NCI-H446 (cell line): Measurements from ENCODE around the gene ATP7A.
A peak's percentile ranks its signal among the peaks of the same experiment; 100 is the strongest.

ENCODE experiments used
- DNase-seq, 2 experiments: peaks; one replicate each; lab custom pipeline; 2025; lab: John Stamatoyannopoulos, UW

The ATP7A gene

DNA sequence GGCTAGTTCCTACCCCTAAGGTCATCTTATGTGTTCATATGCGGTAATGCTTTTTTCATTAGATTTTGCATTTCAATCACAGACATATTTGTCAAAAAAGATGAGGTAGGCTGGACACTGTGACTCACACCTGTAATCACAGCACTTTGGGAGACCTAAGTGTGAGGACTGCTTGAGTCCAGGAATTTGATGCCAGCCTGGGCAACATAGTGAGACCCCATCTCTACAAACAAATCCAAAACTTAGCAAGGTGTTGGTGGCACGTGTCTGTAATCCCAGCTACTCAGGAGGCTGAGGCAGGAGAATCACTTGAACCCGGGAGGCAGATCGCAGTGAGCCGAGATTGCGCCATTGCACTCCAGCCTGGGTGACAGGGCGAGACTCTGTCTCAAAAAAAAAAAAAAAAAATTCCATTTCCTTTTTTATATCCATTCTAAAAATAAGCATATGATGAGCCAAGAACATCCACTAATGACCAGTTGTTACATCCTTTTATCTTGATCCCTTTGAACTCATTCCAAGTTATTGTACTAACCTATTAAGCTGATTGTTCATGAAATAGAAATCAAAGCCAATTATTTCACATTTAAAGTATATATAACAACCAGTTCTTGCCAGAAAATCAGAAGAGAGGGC lies 35.5 kb downstream of the ATP7A start:
- no peak for DNase-seq

DNA sequence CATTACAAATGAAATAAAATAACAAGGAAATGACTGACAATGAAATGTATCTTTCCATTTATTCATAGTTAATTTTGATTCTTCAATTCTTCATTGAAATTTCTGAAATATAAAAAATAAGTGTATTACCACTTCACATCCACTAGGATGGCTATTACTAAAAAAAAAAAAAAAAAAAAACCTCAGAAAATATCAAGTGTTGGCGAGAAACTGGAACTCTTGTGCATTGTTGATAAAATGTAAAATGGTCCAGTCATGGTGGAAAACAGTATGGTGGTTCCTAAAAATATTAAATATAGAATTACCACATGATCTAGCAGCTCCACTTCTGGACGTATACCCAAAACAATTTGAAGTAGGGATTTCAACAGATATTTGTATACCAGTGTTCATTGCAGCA lies 36.1 kb downstream of the ATP7A start:
- no peak for DNase-seq

DNA sequence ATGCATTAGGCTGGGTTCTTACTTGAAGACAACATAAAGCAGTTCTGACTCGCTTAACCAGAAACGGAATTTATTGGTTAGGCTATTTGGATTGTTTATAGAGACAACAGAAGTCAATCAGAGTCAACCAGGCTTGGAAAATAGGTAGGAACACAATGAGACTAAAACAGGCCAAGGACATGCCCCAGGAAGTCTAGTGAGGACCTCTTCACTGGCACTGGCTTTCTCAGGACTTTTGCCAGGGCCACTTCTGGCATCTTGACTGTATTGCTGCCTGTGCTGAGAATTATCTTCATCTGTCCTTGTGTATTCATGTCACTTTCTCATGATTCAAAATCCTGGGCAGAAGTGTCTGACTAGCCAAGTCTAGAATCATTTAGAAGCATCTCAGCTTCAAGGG lies 39.3 kb downstream of the ATP7A start:
- peak; percentile 1 to 5 for DNase-seq

DNA sequence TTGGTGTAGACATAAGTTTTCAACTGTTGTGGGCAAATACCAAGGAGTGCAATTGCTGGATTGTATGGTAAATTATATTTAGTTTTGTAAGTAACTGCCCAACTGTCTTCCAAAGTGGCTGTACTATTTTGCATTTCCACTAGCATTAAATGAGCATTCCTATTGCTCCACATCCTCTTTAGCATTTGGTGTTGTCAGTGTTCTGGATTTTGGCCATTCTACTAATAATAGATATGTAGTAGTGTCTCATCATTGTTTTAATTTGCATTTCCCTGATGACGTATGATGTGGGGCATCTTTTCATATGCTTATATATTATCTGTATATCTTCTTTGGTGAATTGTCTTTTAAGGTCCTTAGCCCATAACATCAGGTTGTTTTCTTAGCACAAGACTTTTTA lies 41.7 kb downstream of the ATP7A start:
- no peak for DNase-seq

DNA sequence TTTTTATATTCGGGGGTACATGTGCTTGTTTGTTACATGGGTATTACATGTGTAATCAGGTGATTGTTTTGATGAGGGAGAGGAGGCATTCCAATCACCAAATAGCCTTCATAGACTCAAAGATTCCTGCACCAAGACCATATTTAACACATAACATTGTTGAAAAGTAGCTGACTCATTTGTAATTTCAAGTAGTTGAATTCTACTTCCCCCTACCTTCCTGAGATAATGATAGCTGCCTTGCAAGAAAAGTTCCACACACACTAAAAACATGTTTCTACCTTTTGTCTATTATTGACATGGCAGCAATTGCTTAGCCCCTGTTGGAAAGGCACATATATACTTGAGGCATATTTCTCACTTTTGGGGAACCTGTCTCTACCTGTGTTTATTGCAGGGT lies 42.8 kb downstream of the ATP7A start:
- DNase-seq: no peak

DNA sequence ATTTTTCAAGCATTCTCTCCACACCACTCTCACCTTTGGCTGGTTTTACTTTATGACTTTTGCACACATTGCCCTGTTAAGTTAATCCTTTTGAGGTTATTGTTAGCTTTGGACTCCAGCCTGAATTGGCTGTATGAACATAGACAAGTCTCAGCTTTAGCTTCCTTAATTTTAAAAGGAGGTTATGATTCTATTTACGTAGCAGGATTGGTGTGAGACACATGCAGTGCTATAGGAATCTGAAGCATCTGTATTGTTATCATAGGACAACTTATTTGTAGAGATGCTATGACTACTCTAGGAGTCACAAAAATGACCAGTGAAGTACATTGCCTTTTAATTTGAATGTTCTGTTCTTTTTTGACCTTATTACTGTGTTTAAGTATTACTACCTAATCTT lies 43.2 kb downstream of the ATP7A start:
- no peak for DNase-seq

DNA sequence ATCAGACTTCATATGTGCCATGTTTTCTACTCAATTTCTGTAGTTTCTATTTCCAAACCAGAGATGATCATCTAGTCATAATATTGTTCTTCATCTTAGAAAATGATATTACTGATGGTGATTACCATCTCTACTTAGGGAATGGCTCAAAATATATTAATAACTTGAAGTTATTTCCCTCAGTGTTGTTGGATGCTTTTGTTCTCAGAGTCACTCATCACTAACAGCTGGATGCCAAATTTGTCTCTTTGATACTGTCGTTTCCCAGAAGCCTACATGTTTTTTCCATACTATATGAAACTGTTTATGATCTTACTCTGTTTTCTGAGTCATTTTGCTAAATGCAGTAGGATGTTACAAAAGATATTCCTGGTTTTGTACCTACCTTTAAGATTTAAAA lies 50.1 kb downstream of the ATP7A start:
- no peak for DNase-seq

DNA sequence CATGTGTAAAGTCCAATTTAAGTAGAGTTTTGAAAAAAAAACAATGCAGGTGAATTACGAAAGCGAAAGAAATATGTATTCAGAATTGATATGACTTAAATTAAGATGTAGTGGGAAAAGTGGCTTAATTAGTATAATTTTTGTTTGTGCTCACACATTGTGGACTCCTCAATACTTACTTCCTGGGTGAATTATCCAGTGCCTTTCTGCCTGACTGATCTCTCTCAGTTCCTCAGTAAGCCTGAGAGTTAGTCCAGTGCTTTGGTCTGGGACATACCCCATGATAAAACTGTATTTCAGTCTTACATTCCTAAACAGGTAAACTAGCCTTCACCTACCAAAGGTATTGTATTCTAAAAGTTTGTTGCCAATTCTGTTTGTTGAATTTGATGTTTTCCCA lies 50.6 kb downstream of the ATP7A start:
- no peak for DNase-seq

DNA sequence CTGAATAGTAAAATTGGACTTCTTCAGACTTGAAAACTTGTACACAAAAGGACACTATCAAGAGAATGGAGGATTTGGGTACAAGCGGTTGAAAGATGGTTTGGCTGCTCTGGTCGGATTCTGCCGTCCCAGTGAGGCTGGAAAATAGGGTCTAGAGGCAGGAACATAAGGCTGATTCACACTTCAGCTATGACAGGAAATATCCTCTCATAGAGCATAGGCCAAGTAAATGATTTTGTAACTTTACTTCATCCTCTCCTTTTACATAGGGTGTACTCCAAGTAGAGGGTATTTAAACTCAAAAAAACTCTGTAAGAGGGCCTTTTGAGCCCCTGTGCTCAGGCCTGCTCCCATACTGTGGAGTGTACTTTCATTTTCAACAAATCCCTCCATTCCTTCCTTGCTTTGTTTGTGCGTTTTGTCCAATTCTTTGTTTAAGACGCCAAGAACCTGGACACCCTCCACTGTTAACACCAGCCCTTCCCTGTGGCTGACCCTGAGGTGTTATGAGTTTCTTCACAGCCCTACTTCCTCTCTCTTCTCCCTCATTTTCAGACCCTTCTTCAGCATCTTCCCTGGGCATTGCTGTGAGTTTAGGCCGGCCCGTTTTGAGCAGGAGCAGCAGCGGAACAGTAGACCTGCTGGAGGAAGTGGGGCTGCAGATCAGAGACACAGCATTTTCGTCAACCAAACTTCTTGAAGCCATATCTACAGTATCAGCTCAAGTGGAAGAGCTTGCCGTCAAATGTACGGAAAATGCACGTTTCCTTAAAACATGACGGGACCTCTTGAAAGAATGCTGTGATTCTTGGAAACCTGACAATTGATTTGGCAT lies 51.8 kb downstream of the ATP7A start:
- DNase-seq: no peak

DNA sequence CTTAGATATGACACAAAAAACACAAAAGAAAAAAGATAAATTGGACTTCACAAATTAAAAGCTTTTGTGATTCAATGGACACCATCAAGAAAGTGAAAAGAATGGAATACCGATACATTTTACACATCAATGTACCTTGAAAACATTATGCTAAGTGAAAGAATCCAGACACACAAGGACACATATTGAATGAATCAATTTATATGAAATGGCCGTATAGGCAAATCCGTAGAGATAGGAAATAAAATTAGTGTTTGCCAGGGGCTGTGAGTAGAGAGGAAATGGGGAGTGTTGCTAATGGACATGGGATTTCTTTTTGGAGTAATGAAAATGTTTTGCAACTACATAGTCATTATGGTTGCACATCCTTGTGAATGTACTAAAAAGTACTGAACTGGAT lies 55.9 kb downstream of the ATP7A start:
- no peak for DNase-seq

DNA sequence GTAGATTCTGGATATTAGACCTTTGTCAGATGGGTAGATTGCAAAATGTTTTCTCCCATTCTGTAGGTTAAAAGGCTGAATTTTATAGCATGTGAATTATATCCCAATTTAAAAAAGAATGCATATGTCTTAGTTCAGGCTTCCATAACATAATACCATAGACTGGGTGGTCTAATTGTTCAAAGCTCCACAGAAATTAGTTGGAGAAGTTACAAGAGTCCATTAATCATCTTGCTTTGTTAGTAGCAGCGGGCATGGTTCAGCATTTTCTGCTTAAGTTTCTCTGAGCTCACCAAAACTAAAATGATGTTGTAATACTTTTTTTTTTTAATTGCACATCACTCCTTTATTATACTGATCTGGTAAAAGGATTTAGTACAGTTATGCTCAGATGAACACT lies 57.1 kb downstream of the ATP7A start:
- DNase-seq: no peak

DNA sequence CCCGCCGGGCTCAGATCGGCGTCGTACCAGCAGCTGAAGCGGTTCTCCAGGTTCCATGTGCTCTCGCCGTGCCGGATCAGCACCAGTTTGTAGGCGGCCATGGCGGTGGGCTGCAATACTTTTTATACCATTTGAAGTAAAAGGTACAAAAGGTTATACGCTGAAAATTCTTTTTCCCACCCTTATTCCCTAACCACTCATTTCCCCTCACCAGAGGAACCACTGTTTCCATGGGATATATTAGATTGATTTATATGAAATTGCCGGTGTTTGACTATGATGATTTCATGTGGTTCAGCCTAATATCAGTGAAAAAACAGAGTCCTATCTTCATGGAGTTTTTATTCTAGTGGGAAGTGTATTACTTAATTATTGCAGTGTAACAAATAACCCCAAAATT lies 59.0 kb downstream of the ATP7A start, which contains the start of gene PGAM4:
Gene PGAM4 (minus strand): TSS at position 101 of the 400 bp plus-strand sequence. CDS start 0 bp downstream, at position 101.
- DNase-seq: no peak

DNA sequence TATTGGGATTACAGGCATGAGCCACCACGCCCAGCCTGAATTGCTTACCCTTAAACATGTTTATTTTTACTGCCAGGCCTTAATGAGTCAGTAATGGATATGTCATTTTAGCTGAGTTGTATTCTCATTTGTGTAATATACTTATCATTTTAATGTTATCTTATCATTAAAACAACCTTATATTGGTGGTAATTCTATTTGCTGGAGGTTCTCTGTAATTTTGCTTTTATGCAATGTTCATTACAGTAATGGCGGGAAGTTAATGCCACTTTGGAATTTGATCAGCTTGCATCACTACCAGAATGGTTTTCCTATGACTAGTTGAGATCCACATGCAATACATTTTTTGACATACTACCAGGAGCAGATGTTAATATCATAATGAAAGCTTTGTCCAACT lies 65.3 kb downstream of the ATP7A start:
- DNase-seq: no peak

DNA sequence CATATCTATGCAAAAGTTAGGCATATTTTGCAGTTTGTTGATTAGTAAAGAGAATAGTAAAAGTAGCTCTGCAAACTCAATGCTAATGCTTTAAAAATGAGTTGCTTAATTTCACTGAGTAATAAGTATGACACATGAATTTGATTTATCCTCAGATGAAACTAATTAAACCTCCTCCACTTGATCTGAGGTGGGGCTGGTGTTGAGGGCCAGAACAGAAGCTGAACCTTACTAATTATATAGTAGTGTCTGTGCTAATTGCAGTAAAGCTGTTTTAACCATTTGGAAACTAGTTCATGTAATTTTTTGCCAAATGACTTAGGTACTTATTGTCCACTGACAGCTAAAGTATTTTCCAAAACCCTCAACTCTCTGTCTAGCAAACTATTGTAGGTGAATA lies 66.6 kb downstream of the ATP7A start:
- DNase-seq: no peak

DNA sequence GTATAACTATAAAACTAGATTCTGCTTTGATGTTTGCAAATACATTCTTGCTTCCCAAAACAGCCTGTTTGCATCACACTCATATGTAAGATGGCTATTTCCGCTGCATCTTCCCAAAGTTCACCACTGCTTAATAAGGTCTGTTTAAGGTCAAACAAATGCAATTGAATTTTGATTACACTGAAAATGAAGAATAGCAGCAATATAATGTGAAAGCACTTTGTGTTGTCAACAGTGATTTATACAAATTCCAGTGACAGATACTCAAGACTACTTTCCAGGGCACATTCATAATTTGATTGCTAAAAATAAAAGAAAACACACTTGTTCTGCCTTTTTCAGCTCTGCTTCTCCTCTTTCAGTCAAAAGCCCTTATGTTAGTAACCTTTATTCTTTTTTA lies 67.0 kb downstream of the ATP7A start:
- DNase-seq: no peak

DNA sequence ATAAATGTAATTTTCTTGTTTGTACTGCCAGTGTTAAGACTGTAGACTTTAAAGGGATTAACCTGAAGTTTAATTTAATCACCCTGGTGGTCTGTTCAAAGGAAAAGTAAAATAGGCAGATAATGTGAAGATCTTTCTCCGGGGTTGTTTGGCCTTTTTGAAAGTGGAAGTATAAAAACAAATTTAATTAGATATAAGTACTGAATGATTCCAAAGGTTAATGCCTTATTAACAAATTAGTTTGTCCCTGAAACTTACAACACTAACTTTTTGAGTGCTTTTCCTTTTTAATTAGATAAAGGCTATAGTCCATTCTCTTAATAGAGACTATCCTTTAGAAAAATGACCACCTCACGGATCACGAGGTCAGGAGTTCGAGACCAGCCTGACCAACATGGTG lies 69.4 kb downstream of the ATP7A start:
- no peak for DNase-seq

DNA sequence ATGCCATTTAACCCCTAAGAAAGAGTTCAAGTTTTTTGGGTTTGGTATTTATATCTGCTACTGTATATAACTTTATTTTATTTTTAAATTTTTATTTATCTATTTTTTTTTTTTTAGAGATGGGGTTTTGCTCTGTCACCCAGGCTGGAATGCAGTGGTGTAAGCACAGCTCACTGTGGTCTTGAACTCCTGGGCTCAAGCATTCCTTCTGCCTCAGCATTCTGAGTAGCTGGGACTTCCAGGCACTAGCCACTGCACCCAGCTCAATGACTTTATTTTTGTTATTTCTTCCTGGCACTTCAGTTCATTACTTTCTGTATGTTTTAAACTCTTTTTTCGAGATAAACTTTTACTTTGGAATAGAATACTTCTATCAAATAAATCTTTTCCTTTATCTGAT lies 101.4 kb downstream of the ATP7A start:
- DNase-seq: no peak

DNA sequence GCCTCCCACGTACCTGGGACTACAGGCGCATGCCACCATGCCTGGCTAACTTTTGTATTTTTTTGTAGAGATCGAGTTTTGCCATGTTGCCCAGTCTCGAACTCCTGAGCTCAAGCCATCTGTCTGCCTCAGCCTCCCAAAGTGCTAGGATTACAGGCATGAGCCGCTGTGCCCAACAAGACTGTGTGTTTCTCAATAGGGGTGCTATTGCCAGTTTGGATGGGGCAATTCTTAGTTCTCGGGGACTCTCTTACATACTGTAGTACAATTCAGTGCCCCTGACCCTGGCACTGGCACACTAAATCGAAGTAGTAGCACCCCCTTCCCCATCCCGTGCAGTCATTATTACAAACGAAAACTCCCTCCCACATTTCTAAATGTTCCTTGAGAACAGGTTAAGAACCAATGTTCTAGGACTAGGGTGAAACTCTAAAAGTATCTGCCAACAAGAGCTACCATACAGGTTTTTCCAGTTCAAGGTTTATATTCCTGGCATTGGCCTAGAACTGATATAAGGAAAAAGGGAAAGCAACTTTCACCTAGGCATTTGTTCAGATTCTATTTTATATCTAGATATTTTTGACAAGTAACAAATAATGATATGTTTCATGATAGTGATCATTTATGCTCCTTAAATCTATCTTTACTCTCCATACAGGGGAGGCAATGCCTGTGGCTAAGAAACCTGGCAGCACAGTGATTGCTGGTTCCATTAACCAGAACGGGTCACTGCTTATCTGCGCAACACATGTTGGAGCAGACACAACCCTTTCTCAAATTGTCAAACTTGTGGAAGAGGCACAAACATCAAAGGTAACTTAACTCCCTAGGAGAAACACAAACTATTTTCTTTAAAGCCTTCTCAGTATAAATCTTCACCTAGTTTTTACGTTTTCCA lies 109.3 kb downstream of the ATP7A start:
- DNase-seq: no peak

DNA sequence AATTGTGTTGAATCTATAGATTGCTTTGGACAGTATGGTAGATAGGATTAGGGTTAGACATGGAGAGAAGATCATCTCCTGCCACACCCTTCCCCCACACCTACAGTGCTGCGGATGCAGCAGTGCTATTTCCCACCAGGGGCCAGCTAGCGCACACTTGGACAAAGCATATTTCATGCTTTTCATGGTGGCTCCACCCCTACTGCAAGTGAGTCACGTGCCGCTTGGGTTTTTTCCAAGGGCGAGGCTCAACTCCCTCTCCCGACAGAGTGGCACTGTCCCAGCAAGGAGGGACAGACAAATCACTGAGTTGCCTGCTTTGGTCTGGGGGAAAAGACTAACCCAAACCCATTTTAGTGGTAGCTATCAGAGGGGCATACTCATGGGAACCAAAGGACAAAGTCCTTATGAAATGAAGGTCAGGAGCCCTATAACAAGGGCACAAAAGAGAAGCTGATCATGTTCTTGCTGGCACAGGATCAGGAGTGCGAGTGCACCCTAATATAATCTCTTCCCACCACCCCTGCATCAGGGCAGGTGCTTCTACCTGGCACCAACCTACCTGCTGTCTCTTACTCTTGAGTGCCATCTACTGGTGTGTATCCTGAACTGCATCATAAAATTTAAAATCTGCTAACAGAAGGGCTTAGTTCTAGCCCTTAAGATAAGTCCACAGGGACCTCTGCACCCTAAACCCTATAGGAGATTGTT lies 114.0 kb downstream of the ATP7A start:
- no peak for DNase-seq

DNA sequence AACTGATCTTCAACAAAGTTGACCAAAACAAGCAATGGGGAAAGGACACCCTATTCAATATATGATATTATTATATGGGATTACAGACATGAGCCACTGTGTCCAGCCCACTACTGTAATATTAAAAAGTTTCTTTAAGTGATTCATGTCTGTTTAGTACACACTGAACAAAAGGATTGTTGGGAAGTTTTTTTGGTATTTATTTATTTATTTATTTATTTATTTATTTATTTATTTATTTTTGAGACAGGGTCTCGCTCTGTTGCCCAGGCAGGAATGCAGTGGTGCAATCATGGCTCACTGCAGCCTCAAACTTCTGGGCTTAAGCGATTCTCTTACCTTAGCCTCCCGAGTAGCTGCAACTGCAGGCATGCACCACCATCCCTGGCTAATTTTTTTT lies 117.3 kb downstream of the ATP7A start:
- DNase-seq: no peak

DNA sequence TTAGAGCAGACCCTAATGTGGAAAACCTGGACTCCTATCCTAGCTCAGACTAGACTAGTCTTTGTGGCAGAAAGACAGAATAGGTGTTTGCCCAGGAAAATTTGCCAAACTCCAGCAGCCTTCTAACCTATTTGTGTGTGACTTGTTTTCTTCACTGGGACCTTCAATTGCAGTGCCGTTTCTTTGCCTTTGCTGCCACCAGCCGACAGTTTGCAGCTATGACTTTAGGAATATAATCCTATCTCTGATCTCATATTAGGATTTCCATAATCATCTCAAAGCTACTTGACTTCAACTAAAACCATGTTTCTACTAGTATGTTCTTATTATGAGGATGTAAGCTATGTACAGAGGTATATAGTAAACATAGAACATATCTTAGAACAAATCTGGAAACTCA lies 119.2 kb downstream of the ATP7A start:
- DNase-seq: peak in 1 of 2 experiments; percentile 26

DNA sequence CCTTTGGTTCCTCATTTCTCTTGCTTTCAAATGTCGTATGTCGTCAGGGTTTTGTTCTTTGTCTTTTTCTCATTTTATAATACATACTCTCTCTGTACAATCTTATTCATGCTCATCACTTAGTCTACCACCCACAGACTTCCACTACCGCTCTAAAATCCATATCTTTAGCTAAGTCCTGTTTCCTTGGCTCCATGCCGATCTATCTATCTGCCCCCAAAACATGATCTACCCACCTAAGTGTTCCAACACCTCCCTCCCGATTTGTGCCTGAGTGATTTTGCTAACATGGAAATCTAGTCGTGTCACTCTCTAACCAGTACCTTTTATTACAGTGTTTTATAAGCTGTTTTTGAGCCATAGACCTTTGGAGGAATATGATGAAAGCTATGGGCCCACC lies 124.6 kb downstream of the ATP7A start:
- no peak for DNase-seq
